H9 (cell line): ENCODE results near the gene GPD1. TPM values are rescaled to one million over a fixed set of nuclear protein-coding genes. Genes with fewer than 3 reads are reported as not detected.

Source experiments
- DNase-seq: peaks from one replicate; pipeline ENCODE4 v3.0.0-alpha.2; 2017
- H2AFZ ChIP-seq: one replicate; pipeline ENCODE4 v1.6.1; 2013; ENCODE audit warnings: mild to moderate bottlenecking, low read length, control low read depth, moderate library complexity
- H2AK5ac ChIP-seq: 2 replicates; pipeline ENCODE4 v1.6.1; 2013; ENCODE audit warnings: low read length, control low read depth, mixed read lengths; ENCODE audit not compliant: insufficient read length
- H2BK120ac ChIP-seq: one replicate; pipeline ENCODE4 v1.6.1; 2013; ENCODE audit warnings: low read depth, mild to moderate bottlenecking, low read length, control low read depth, inconsistent platforms; ENCODE audit not compliant: poor library complexity, severe bottlenecking
- H2BK12ac ChIP-seq: 2 replicates; pipeline ENCODE4 v1.6.1; 2013; ENCODE audit warnings: low read length, control low read depth, mixed read lengths, low read depth; ENCODE audit not compliant: insufficient read length
- H2BK15ac ChIP-seq: 2 replicates; pipeline ENCODE4 v1.6.1; 2013; ENCODE audit warnings: low read depth, low read length, control low read depth
- H2BK20ac ChIP-seq: one replicate; pipeline ENCODE4 v1.6.1; 2013; ENCODE audit warnings: low read depth, mild to moderate bottlenecking, low read length, control low read depth, inconsistent platforms; ENCODE audit not compliant: poor library complexity, severe bottlenecking
- H2BK5ac ChIP-seq: 2 replicates; pipeline ENCODE4 v1.6.1; 2013; ENCODE audit warnings: low read length, control low read depth, mixed read lengths; ENCODE audit not compliant: insufficient read length
- H3K14ac ChIP-seq: 2 replicates; pipeline ENCODE4 v1.6.1; 2013; ENCODE audit warnings: low read length, control low read depth; ENCODE audit not compliant: insufficient read depth
- H3K18ac ChIP-seq: 2 replicates; pipeline ENCODE4 v1.6.1; 2013; ENCODE audit warnings: low read depth, mild to moderate bottlenecking, mixed read lengths, low read length, control low read depth; ENCODE audit not compliant: insufficient read length
- H3K23ac ChIP-seq: 2 replicates; pipeline ENCODE4 v1.6.1; 2013; ENCODE audit warnings: low read length, control low read depth, mixed read lengths, low read depth; ENCODE audit not compliant: insufficient read length
- H3K23me2 ChIP-seq: 2 replicates; pipeline ENCODE4 v1.6.1; 2013; ENCODE audit warnings: low read depth, mild to moderate bottlenecking, mixed read lengths, low read length, control low read depth; ENCODE audit not compliant: insufficient read length, poor library complexity, severe bottlenecking
- H3K27ac ChIP-seq: 2 replicates; pipeline ENCODE4 v1.5.1; 2013; ENCODE audit warnings: low read length, control low read depth, mixed read lengths, low read depth; ENCODE audit not compliant: insufficient read length
- H3K27me3 ChIP-seq: 2 replicates; pipeline ENCODE4 v1.6.1; 2013; ENCODE audit warnings: low read length, control low read depth, inconsistent platforms; ENCODE audit not compliant: insufficient read depth
- H3K4ac ChIP-seq: 2 replicates; pipeline ENCODE4 v1.6.1; 2013; ENCODE audit warnings: low read depth, mild to moderate bottlenecking, control low read depth, inconsistent platforms, low read length, moderate library complexity
- H3K4me1 ChIP-seq: 2 replicates; pipeline ENCODE4 v1.6.1; 2013; ENCODE audit warnings: low read length, control low read depth, inconsistent platforms; ENCODE audit not compliant: insufficient read depth
- H3K4me2 ChIP-seq: 2 replicates; pipeline ENCODE4 v1.6.1; 2013; ENCODE audit warnings: low read length, control low read depth, mixed read lengths; ENCODE audit not compliant: insufficient read length, insufficient read depth
- H3K56ac ChIP-seq: 2 replicates; pipeline ENCODE4 v1.6.1; 2013; ENCODE audit warnings: low read depth, mild to moderate bottlenecking, mixed read lengths, low read length, control low read depth; ENCODE audit not compliant: insufficient read length
- H3K79me1 ChIP-seq: 2 replicates; pipeline ENCODE4 v1.6.1; 2013; ENCODE audit warnings: low read depth, mild to moderate bottlenecking, moderate library complexity, low read length, control low read depth, inconsistent platforms; ENCODE audit not compliant: insufficient read depth, poor library complexity, severe bottlenecking
- H3K79me2 ChIP-seq: 2 replicates; pipeline ENCODE4 v1.6.1; 2013; ENCODE audit warnings: low read length, control low read depth, inconsistent platforms; ENCODE audit not compliant: insufficient read depth
- H3K9ac ChIP-seq: 2 replicates; pipeline ENCODE4 v1.6.1; 2013; ENCODE audit warnings: low read length, control low read depth, mixed read lengths; ENCODE audit not compliant: insufficient read length; ENCODE audit errors: extremely low read depth
- H3K9me3 ChIP-seq: one replicate; pipeline ENCODE4 v1.6.1; 2013; ENCODE audit warnings: low read depth, low read length, inconsistent platforms; ENCODE audit not compliant: control insufficient read depth
- H3T11ph ChIP-seq: one replicate; pipeline ENCODE4 v1.6.1; 2013; ENCODE audit warnings: mild to moderate bottlenecking, low read length, control low read depth, inconsistent platforms
- H4K20me1 ChIP-seq: one replicate; pipeline ENCODE4 v1.6.1; 2013; ENCODE audit not compliant: control insufficient read depth, insufficient read length, insufficient read depth
- H4K5ac ChIP-seq: 2 replicates; pipeline ENCODE4 v1.6.1; 2013; ENCODE audit warnings: low read depth, mild to moderate bottlenecking, mixed read lengths, low read length, control low read depth; ENCODE audit not compliant: insufficient read length
- H4K8ac ChIP-seq: replicated peaks from 2 replicates; pipeline ENCODE4 v1.6.1; 2013; ENCODE audit warnings: low read length, control low read depth, mixed read lengths, low read depth; ENCODE audit not compliant: insufficient read length
- H4K91ac ChIP-seq: 2 replicates; pipeline ENCODE4 v1.6.1; 2013; ENCODE audit warnings: low read depth, mild to moderate bottlenecking, moderate library complexity, mixed read lengths, low read length, control low read depth; ENCODE audit not compliant: insufficient read length
- H3K27ac Mint-ChIP-seq, 3 experiments: 2 replicates in 2 of 3; 3 replicates in 1 of 3; pipeline ENCODE4 v1.8.0; 2020 to 2021; ENCODE audit warnings: mixed read lengths in 3 of 3, mild to moderate bottlenecking in 1 of 3, moderate library complexity in 1 of 3
- H3K27me3 Mint-ChIP-seq: 2 replicates; pipeline ENCODE4 v1.8.0; 2021; ENCODE audit warnings: low read depth, mild to moderate bottlenecking, moderate library complexity, mixed read lengths
- H3K36me3 Mint-ChIP-seq, 3 experiments: 2 replicates in 2 of 3; 3 replicates in 1 of 3; pipeline ENCODE4 v1.8.0; 2020 to 2021; ENCODE audit warnings: low read depth in 3 of 3, mixed read lengths in 3 of 3; ENCODE audit not compliant: insufficient read depth in 1 of 3
- H3K4me1 Mint-ChIP-seq, 2 experiments: 2 replicates each; pipeline ENCODE4 v1.8.0; 2020; ENCODE audit warnings: mixed read lengths in 2 of 2
- H3K4me3 Mint-ChIP-seq, 2 experiments: 2 replicates in 1 of 2; 3 replicates in 1 of 2; pipeline ENCODE4 v1.8.0; 2020 to 2021; ENCODE audit warnings: mild to moderate bottlenecking in 2 of 2, mixed read lengths in 2 of 2, moderate library complexity in 1 of 2
- H3K9me3 Mint-ChIP-seq, 2 experiments: 2 replicates in 1 of 2; 3 replicates in 1 of 2; pipeline ENCODE4 v1.8.0; 2020; ENCODE audit warnings: mild to moderate bottlenecking in 2 of 2, mixed read lengths in 2 of 2, moderate library complexity in 1 of 2
- CTCF ChIP-seq: fragments of 200-600 bp; sonication (generic); conservative IDR thresholded peaks from 3 replicates; pipeline ENCODE4 v1.8.0; 2021; ENCODE audit warnings: antibody characterized with exemption, mild to moderate bottlenecking
- WGBS: extraction: QIAGEN DNeasy Blood & Tissue Kit; methylation state at CpG from one replicate; pipeline ENCODE4 v1.1.7; 2013; ENCODE audit warnings: missing lambda C conversion rate, low lambda C conversion rate, mixed read lengths; ENCODE audit not compliant: insufficient read length; ENCODE audit errors: extremely low coverage; 5-methylcytosine and 5-hydroxymethylcytosine counted together
- total RNA-seq: library from RNA; stranded (reverse); gene quantifications from 2 replicates; pipeline ENCODE4 v1.2.1, GENCODE V29; 2021

GPD1 gene
- total RNA-seq, 1 experiment from 2014 or later = 0.70 TPM

- Histone ChIP-seq H2BK120ac (no peak overlapping the region), H3K9ac (no peak overlapping the region), H3K4me1 (no peaks in the 10 kb centered on the region; the same call in 1 of the 2 replicates), H2BK15ac (no peak overlapping the region), H3K4ac (no peak overlapping the region), H3K18ac (no peak overlapping the region), H3K79me2 (no peaks in the 10 kb centered on the region), H2BK12ac (no peak overlapping the region), H2AK5ac (no peak overlapping the region), H3K9me3 (no peaks in the 10 kb centered on the region), H3K23ac (no peak overlapping the region), H3K4me2 (no peak overlapping the region), H4K91ac (no peak overlapping the region), H3K14ac (no peak overlapping the region), H4K5ac (no peak overlapping the region), H3K27me3 (peaks cover 19% of the 10 kb centered on the region; the same call in 1 of the 2 replicates), H2BK5ac (no peak overlapping the region), H4K8ac (no peak overlapping the region), H4K20me1 (no peaks in the 10 kb centered on the region), H3T11ph (no peak overlapping the region), H2AFZ (no peak overlapping the region), H3K79me1 (no peaks in the 10 kb centered on the region), H3K27ac (no peak overlapping the region), H2BK20ac (no peak overlapping the region), H3K23me2 (no peaks in the 10 kb centered on the region), H3K56ac (no peak overlapping the region)
- no peak for TF ChIP-seq CTCF
- peaks cover 0 to 6% of the 10 kb centered on the region in 2 experiments; a peak in 2 of 4 replicates for H3K4me1 Mint-ChIP-seq
- no peak overlapping the region for H3K4me3 Mint-ChIP-seq
- H3K9me3 Mint-ChIP-seq = no peaks in the 10 kb centered on the region
- no peak overlapping the region for H3K27ac Mint-ChIP-seq
- H3K27me3 Mint-ChIP-seq = peaks cover 63% of the 10 kb centered on the region
- DNase-seq = no peak
- WGBS = no CpG with 5 or more reads among the region's 5 CpGs
- H3K36me3 Mint-ChIP-seq = no peaks in the 10 kb centered on the region
Measured at GRCh38 chr12:50062728-50063460, 40.9 kb upstream of the GPD1 start.
